H1 (cell line): ENCODE measurements around the gene RBM14. TPM values are rescaled to one million over a fixed set of nuclear protein-coding genes. Genes with fewer than 3 reads are reported as not detected.
A peak's percentile ranks its signal among the peaks of the same experiment; 100 is the strongest.

Source experiments
- CTBP2 ChIP-seq: IDR thresholded peaks from 2 replicates; pipeline ENCODE4 v1.7.0; 2011; ENCODE audit warnings: borderline replicate concordance, mild to moderate bottlenecking, moderate library complexity, mixed read lengths, low read length; ENCODE audit not compliant: insufficient read depth, insufficient read length
- GTF2F1 ChIP-seq: IDR thresholded peaks from 2 replicates; pipeline ENCODE4 v1.6.1; 2012; ENCODE audit warnings: low read depth, low read length, improper control_type of control experiment, borderline replicate concordance
- HDAC2 ChIP-seq, 2 experiments: fragments of 300-600 bp in 1 of 2; sonication (generic) in 1 of 2; IDR thresholded peaks; 2 replicates each; pipeline ENCODE4 v1.6.1; 2011 to 2012; ENCODE audit warnings: low read depth in 2 of 2, low read length in 2 of 2, mild to moderate bottlenecking in 2 of 2, moderate library complexity in 2 of 2, borderline replicate concordance in 1 of 2, inconsistent platforms in 1 of 2
- KDM4A ChIP-seq: IDR thresholded peaks from one replicate; pipeline ENCODE4 v1.7.1; 2012; ENCODE audit warnings: low read depth, mild to moderate bottlenecking, moderate library complexity, low read length, inconsistent platforms; ENCODE audit not compliant: severe bottlenecking
- NANOG ChIP-seq: IDR thresholded peaks from 2 replicates; pipeline ENCODE4 v1.6.1; 2011; ENCODE audit warnings: low read length, low read depth, mild to moderate bottlenecking, inconsistent platforms; ENCODE audit not compliant: insufficient read depth, poor library complexity, severe bottlenecking
- NRF1 ChIP-seq: IDR thresholded peaks from 2 replicates; pipeline ENCODE4 v1.6.1; 2011; ENCODE audit warnings: mild to moderate bottlenecking, low read depth, low read length, improper control_type of control experiment
- RFX5 ChIP-seq: IDR thresholded peaks from 2 replicates; pipeline ENCODE4 v1.6.1; 2011; ENCODE audit warnings: low read depth, low read length, improper control_type of control experiment, borderline replicate concordance
- SIX5 ChIP-seq: IDR thresholded peaks from 2 replicates; pipeline ENCODE4 v1.6.1; 2011; ENCODE audit warnings: mild to moderate bottlenecking, low read depth, low read length
- SRF ChIP-seq: IDR thresholded peaks from 2 replicates; pipeline ENCODE4 v1.6.1; 2011; ENCODE audit warnings: mild to moderate bottlenecking, low read depth, low read length, moderate library complexity
- TEAD4 ChIP-seq: IDR thresholded peaks from 2 replicates; pipeline ENCODE4 v1.6.1; 2012; ENCODE audit warnings: low read depth, low read length, inconsistent platforms, mixed read lengths
- polyA plus RNA-seq, 7 experiments: library from polyadenylated mRNA; depleted of rRNA in 3 of 7; stranded (reverse) in 5 of 7; unstranded in 2 of 7; fragments of >200 nt in 5 of 7; fragments of 200-250 nt in 2 of 7; gene quantifications; 1 replicate in 5 of 7; 2 replicates in 1 of 7; 4 replicates in 1 of 7; pipeline versions ENCODE4 v1.2.1 to v1.2.3, GENCODE V29; 2011 to 2013; ENCODE audit warnings: missing spikeins in 2 of 7, mixed read lengths in 2 of 7
- total RNA-seq: library from RNA; stranded (reverse); fragmentation: NEBNext Ultra II Directional; extraction: Animal tissue kit (Norgen Biotek cat#: 25700); gene quantifications from 2 replicates; pipeline ENCODE4 v1.2.1, GENCODE V29; 2021

RBM14 gene
- total and polyA plus RNA-seq, 2 of the 8 experiments (the other 6 are each of a cell fraction or from before 2014, with no cell fraction given): 67.2 to 142 TPM

GRCh38 chr11:66638177-66639065, 22.0 kb downstream of the RBM14 start, which contains the start of gene RBM4 (continued):
- TF ChIP-seq NRF1: no peak
- no peak for TF ChIP-seq NANOG
- no peak for TF ChIP-seq SRF
- TF ChIP-seq KDM4A: peak; percentile 21
- TF ChIP-seq CTBP2: no peak
- no peak for TF ChIP-seq SIX5
- TF ChIP-seq TEAD4: no peak
- 0 out of 2 replicates have a peak, but pooled peaks have one; percentile 13 for TF ChIP-seq RFX5
- TF ChIP-seq GTF2F1: 0 out of 2 replicates have a peak, but pooled peaks have one; percentile 30
- peak in 1 of 2 experiments; percentile 6; a peak in 2 of 4 replicates for TF ChIP-seq HDAC2 (IDR thresholded peaks at IDR 0.05; ENCODE audit: borderline replicate concordance in 1 of 2, low read depth in 2 of 2, low read length in 2 of 2)
